ENCODE results near the gene GID8.

DNA sequence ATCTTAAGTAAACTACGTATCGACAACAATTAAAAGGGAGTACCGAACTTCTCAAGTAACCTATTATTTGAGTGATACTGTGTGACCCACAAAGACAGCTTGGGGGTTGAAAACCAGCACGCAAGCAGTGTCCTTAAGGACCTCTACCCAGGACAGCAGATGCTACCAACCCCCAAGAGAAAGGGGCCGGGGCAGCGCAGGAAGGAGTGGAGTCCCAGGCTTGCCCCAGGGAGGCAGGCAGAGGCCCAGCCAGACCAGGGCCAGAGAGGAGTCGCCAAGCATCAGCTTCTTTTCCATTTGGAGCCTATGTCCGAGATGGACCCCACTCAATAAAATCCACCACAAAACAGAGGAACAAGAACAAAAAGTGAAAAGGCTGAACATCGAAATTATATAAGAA is 23.5 kb upstream of the GID8 start:
- TF ChIP-seq POLR2A (IDR thresholded peaks at IDR 0.05): no peak
- TF ChIP-seq, protein P1, sequence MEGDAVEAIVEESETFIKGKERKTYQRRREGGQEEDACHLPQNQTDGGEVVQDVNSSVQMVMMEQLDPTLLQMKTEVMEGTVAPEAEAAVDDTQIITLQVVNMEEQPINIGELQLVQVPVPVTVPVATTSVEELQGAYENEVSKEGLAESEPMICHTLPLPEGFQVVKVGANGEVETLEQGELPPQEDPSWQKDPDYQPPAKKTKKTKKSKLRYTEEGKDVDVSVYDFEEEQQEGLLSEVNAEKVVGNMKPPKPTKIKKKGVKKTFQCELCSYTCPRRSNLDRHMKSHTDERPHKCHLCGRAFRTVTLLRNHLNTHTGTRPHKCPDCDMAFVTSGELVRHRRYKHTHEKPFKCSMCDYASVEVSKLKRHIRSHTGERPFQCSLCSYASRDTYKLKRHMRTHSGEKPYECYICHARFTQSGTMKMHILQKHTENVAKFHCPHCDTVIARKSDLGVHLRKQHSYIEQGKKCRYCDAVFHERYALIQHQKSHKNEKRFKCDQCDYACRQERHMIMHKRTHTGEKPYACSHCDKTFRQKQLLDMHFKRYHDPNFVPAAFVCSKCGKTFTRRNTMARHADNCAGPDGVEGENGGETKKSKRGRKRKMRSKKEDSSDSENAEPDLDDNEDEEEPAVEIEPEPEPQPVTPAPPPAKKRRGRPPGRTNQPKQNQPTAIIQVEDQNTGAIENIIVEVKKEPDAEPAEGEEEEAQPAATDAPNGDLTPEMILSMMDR (IDR thresholded peaks at IDR 0.05): no peak
